Measurements from ENCODE around the gene CELSR2.

CELSR2 gene

DNA sequence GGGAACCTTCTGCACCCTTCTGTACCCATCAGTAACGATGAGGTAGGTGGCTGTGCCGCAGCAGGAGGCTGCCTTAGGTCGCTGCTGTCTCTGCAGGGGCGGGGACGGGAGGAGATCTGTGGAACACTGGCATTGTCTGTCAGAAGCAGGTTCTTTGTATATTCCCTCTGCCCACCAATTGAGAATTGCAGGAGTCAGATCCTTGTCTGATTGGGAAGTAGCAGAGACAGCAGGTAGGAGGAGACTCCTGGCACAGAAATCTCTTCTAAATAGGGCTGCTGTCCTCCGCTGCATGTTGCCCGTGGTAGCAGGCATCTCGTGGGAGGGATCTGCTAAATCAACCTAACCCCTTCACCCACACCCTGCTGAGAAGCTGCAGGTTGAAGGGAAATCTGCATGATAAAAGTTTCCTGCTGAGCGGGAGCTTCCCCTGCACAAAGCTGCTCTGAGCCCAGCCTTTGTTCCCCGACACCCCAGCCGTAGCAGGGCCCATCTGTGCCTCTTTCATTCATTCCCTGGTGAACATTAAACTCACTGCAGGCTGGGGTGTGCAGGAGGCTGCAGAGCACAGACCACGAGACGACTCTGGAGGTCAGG is 19.7 kb upstream of the CELSR2 start:
- DNase-seq = peak; percentile 97

DNA sequence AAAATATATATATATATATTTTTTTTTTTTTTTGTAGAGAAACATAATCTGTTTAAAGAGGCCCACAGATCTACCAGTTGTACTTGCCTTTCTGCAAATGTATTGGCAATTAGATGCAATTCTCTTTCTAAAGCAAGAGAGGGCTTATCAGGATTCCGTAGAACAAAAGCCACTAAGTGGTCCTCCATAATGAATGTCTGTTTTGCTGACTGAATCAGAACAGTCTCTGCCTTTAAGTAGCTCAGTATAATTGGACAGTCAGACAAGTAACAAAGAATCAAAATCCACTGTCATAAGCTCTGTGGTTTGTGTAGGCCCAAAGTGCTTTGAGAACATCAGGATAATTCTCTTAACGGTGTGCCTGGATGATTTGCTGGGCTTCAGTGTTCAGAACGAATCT is 18.3 kb upstream of the CELSR2 start:
- no peak for DNase-seq

DNA sequence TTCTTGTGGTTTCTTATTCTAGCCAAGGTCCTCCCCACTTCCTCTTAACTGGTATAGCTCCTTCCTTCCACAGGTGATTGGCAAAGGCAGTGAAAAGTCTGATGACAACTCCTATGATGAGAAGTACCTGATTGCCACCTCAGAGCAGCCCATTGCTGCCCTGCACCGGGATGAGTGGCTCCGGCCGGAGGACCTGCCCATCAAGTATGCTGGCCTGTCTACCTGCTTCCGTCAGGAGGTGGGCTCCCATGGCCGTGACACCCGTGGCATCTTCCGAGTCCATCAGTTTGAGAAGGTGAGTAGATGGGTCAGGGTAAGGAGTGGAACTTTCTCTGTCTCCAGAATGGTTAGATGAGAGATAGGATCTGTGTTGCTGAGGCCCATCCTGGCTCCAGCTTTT is 14.2 kb upstream of the CELSR2 start:
- no peak for DNase-seq

DNA sequence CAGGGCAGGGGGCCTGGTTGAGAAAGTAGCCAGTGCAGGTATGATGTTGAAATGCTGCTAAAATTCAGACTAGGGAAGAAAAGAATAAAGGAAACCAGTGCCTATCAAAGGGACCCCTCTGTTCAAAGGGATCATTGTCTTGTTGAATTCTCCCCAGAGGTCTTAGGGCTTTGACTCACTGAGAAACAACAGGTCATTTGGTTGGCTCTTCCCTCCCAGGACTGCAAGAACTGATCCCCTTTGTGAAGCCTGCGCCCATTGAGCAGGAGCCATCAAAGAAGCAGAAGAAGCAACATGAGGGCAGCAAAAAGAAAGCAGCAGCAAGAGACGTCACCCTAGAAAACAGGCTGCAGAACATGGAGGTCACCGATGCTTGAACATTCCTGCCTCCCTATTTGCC is 11.8 kb upstream of the CELSR2 start:
- no peak for DNase-seq

DNA sequence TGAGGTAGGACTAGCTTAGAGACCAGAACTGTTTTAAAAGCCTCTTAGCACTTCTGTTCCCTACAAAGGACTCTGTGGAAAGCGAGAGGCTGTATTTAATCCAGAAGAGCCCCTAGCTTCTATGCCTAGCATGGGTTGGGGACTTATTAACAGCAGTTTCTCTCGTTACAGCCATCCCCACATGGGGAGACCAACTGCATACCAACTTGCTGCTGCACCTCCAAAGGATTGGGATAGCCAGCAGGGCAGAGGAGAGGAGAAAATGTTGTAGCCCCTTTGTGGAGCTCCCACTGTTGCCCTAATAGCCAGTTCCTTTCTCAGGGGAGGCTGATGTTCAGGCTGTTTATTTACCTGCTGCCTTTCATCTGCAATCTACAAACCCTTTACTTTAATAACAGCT is 11.0 kb upstream of the CELSR2 start:
- no peak for DNase-seq

DNA sequence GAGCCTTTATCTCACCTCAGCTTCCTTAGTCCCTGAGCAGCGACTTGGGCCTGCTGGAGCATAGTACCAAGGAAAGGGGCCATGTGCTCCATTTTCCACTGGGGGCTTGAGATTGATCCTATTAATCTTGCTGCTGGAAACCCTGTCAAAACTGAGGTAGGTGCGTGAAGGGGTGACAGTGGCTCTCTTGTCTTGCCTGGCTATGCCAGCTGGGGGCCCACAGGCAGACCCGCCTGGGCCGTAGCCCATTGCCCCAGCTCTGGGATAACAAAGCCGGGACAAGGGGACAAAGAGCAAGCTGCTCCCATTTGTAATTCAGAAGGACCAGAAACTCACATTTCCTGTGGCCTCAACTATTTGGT is 10.3 kb upstream of the CELSR2 start:
- DNase-seq = no peak

DNA sequence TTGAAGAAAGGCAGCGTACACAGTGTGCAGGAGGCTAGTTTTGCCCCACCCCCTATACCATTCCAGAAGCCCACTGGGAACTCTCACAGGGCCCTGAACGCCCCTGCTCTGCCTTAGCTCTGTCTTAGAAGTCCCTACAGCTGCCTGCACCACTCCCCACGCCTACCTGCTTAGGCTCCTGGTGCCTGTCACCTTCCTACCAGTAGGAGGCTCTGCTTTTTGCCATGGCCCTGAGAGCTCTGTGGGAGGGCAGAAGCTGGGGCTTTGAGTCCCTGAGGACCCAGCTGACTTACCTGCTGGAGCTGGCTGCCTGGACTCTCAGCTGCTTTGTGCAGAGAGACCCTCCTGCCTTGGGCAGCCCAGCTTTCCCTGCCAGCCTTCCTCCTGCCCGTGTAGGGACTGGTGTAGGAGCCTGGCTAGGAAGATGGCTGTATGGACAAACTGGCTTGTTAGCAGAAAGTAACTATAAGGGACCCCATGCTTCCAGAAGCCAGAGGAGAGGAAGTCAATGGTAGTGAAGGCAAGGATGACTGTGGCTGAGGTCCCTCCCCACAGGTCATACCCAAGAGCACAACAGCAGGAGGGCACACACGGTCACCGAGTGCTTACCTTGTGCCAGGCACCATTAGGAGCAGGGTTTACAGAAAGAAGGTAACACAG is 9.8 kb upstream of the CELSR2 start:
- peak; percentile 70 for DNase-seq

DNA sequence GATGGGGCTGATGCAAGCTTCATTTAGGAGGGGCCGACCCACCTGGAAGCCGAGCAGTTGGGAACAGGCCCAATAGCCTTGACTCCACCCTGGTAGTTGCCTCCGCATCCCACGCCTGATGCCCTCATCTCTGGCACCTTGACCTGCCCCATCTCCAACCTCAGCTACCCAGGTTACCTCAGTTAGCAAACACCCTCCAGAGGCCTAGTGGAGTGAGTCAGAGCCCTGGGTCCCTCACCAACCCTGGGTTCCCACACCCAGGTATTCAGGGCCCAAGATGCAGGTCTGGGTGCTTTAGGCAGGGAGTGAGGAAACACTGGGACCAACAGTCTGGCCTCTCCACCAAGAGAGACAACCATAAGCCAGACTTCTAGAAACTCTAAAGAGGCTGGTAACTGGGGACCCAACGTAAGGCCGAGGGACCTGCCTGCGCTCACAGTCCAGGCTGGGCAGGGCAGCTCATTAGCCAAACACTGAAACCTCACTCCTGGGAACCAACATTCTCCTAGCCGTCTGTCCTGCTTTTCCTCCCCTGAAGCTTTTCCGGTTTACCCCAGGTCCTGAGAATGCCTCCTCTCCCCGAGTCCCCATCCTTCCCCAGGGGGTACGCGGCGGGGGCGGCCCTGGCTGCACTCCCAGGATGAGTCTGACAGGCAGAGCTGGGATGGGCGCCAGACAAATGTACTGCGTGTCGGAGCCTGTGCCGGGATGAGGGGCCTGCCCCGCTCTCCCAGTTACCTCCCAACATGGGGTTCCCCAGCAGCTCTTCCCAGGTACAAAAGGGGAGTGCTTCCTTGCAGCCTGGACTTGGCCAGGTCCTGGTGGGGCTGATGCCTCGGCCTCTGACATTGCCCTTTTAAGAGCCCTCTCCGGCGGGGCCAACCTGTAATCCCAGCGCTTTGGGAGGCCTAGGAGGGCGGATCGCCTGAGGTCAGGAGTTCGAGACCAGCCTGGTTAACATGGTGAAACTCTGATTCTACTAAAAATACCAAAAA is 8.9 kb upstream of the CELSR2 start:
- peak; percentile 83 for DNase-seq

DNA sequence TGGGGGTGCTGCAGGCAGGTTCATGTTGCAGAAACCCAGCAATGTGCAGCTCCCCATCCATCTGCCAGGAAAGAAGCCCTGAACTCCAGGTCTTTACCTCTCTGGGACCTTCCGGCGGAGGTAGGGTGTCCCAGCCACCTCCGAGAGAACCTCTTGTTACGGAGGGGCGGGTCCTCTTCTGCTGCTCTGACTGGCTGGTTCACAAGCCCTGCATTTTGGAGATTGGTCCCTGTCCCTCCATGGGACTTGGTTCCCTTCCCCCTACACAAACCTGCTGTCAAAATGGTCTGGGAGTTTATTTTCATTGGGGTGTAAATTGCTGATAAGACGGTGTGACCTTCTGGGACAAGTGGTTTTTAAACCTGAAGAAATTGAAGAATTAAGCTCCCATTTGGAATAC is 8.0 kb upstream of the CELSR2 start:
- DNase-seq = no peak

DNA sequence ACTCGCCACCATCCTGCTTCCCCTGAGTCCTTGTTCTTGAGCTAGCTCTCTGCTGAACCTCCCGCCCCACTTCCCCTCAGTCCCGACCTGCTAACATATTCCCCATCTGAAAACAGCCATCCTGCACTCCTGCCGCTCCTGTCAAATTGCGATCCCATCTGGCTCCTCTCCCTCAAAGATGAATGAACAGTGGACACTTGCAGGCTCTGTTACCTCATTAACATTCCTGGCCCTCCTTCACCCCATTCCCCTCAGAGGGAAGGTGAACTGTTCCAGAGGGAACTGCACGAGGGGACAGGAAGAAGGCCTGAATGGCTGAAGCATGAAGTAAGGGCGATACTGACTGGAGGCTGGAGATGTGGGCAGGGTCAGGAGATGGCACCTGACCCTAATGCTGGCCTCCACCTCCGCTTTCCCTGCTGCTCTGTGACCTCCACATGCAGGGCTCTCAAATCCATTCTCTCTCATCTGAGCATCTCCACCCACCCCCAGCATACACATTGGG is 7.4 kb upstream of the CELSR2 start:
- DNase-seq = peak; percentile 28

DNA sequence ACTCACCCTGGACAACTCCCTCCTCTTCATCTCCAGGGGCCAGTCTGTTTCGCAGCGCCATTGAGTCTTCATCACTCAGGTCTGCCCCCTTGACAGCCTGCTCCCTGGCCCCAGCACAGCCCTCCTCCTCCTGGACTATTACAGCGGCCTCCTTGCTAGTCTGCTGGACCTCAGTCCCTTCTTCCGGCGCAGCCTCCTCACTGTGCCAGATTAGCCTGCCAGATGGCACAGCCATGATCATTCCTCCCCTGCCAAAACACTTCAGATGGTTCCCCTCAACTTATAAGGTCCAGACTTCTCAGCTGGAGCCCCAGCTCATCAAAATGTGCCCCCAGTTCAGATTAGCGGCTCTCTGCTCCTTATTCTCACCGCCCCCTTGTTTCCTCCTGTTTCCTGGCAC is 7.0 kb upstream of the CELSR2 start:
- DNase-seq = peak; percentile 18

DNA sequence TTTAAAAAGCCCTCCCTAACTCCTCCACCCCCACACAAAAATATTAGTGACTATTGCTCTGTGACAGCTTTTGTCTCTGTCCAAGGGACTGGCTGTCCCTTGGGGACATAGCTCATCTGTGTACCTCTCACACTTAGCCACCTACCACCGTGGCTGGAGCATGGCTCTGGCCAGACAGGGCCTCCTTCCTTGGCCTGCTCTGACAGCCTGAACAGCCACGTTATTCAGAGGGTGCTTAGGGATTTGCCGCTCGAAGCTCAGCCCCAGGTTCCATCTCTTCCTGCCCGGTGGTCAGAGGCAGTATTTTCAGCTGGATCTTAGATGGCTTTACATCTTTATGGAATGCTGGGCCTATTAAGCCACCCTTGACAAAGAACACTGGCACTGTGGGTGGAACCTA is 6.1 kb upstream of the CELSR2 start:
- DNase-seq = no peak

DNA sequence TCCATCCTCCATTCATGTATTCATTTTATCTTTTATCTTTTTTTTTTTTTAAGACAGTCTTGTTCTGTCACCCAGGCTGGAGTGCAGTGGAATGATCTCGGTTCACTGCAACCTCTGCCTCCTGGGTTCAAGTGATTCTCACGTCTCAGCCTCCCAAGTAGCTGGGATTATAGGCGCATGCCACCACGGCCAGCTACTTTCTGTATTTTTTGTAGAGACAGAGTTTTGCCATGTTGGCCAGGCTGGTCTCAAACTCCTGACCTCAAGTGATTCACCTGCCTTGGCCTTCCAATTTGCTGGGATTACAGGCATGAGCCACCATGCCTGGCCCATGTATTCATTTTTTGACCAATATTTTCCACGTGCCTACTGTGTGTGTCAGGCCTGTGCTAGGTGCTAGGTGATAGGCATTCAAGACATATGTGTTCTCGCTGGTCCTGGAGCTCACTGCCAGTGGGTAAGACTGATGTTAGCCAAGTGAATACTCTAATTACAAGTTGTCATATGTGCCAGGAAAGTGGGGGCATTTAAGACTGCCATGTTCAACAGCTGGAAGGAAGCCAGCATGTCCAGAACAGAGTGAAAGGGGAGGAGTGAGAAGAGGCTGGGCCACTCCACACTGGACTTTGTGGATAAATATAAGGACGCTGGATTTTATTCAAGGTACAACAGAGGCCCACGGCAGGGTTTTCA is 5.3 kb upstream of the CELSR2 start:
- DNase-seq = peak; percentile 73

DNA sequence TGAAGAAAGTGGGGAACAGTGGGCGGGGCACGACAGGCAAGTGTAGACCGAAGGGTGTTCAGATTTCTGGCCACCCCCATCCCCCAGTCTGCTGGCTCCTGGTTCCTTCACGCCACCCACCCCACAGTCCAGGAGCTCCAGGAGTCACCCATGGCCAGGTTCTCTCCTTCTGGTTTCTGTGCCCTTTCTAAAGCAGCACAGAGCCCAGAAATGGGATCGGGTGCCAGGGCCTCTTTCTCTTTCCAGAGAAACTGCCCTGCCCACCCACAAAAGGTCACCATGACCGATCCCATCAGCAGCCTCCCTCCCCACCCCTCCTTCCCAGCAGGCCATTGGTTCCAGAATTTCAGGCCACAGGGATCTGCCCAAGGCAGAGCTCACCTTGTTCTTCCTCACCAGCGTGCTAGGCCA is 3.2 kb upstream of the CELSR2 start:
- no peak for DNase-seq

DNA sequence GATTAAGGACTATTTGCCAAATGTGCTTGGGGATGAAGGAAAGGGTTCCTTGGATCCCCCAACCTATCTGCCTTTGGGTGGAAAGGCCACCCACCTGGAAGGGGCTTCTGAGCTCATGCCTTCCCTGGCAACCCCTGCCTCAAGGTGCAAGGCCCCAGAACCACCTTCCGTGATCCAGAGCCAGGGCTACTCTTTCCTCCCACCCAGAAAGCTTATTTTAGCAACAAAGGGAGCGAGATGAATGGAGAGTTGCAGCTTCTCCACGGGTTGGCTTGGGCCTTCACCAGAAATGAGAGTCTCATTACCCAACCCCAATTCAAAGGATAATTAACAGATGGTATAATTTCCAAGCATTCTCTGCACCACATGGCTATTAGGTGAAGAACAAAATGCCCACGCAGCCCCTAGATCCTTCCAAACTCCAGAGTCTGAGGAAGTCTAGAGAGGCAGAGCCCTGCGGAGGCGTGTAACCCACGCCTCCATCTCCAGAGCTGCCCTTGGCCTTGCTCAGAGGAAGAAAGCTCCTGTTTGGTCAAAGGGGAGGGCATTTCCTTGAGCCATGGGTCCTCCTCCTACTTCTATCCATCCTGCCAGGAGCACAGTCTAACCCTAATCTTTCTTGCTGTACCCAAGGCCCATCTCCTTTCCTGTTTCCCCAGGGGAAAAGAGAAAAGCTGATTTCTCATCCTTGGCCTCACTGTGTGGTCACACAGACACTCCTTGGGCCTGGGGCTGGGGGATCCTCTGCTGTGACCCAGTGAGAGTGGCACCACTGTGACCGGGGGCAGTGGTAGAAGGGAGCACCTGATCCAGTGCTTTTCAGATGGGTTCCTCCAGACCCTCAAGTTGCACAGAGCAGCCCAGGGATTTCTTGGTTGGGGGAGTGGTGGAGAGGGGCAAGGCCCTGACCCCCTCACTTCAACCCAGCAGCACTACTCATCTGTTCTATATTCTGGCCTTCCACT is 1.7 kb upstream of the CELSR2 start:
- no peak for DNase-seq

DNA sequence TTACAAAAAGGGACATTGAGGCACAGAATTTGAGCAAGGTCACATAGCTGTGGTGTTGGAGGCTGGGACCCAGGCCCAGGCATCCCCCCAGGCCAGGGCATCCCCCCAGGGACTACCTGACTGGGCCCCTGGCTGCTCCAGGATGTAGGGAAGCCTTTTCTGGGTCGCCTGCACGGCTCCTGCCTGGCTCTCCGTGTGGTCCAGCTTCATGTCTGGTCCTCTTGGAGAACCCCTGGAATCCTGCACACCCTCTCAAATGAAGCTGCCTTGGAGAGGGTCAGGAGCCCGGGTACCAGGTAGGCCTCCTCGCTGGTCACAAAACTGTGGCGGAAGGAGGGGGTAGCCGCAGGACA is 919 bp upstream of the CELSR2 start:
- DNase-seq = no peak

DNA sequence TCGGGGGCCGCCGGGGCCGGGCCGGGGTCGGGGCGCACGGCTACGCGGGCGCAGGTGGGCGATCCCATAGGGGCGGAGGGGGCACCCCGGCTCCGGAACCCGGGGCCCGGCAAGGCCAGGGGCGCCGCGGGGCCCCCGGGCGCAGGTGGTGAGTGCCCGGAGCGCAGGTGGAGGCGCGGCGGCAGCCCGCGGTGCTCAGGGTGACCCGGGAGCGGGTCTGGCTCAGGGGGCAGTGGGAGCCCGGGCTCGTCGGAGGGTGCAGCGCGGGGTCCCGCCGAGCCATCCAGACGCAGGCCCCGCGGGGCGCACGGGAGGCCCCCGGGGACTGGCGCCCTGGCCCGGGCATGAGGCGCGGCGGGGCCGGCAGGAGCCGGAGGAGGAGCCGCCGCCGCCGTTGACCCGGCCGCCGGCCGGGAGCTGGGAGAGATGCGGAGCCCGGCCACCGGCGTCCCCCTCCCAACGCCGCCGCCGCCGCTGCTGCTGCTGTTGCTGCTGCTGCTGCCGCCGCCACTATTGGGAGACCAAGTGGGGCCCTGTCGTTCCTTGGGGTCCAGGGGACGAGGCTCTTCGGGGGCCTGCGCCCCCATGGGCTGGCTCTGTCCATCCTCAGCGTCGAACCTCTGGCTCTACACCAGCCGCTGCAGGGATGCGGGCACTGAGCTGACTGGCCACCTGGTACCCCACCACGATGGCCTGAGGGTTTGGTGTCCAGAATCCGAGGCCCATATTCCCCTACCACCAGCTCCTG is 489 bp downstream of the CELSR2 start:
- peak; percentile 40 for DNase-seq

DNA sequence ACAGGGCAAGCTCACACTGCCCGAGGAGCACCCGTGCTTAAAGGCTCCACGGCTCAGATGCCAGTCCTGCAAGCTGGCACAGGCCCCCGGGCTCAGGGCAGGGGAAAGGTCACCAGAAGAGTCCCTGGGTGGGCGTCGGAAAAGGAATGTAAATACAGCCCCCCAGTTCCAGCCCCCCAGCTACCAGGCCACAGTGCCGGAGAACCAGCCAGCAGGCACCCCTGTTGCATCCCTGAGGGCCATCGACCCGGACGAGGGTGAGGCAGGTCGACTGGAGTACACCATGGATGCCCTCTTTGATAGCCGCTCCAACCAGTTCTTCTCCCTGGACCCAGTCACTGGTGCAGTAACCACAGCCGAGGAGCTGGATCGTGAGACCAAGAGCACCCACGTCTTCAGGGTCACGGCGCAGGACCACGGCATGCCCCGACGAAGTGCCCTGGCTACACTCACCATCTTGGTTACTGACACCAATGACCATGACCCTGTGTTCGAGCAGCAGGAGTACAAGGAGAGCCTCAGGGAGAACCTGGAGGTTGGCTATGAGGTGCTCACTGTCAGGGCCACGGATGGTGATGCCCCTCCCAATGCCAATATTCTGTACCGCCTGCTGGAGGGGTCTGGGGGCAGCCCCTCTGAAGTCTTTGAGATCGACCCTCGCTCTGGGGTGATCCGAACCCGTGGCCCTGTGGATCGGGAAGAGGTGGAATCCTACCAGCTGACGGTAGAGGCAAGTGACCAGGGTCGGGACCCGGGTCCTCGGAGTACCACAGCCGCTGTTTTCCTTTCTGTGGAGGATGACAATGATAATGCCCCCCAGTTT is 1.3 kb downstream of the CELSR2 start:
- DNase-seq = no peak

DNA sequence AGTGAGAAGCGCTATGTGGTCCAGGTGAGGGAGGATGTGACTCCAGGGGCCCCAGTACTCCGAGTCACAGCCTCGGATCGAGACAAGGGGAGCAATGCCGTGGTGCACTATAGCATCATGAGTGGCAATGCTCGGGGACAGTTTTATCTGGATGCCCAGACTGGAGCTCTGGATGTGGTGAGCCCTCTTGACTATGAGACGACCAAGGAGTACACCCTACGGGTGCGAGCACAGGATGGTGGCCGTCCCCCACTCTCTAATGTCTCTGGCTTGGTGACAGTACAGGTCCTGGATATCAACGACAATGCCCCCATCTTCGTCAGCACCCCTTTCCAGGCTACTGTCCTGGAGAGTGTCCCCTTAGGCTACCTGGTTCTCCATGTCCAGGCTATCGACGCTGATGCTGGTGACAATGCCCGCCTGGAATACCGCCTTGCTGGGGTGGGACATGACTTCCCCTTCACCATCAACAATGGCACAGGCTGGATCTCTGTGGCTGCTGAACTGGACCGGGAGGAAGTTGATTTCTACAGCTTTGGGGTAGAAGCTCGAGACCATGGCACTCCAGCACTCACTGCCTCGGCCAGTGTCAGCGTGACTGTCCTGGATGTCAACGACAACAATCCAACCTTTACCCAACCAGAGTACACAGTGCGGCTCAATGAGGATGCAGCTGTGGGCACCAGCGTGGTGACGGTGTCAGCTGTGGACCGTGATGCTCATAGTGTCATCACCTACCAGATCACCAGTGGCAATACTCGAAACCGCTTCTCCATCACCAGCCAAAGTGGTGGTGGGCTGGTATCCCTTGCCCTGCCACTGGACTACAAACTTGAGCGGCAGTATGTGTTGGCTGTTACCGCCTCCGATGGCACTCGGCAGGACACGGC is 2.2 kb downstream of the CELSR2 start:
- DNase-seq = no peak

Data from NCI-H69 (cell line).